ENCODE data around the gene VASH1. TPM values are rescaled to one million over a fixed set of nuclear protein-coding genes. Genes with fewer than 3 reads are reported as not detected.

VASH1 gene
- total RNA-seq, 1 donor from 2014 or later = 103 TPM

DNA sequence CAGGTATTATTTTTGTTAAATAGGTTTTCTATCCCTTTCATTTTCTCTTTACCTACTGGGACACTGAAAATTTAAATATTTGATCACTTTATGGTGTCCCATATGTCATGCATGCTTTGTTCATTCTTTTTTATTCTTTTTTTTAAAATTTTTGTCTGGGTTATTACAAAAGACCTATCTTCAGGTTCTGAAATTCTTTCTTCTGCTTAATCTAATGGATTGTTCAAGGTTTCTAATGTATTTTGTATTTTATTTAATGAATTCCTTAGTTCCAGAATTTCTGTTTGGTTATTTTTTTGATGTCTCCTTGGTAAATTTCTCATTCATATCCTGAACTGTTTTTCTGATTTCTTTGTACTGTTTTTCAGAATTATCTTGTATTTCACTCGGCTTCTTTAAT is 20.2 kb upstream of the VASH1 start:
- DNase-seq (ENCODE audit: extremely low read depth, low read depth, low spot score) = no peak

DNA sequence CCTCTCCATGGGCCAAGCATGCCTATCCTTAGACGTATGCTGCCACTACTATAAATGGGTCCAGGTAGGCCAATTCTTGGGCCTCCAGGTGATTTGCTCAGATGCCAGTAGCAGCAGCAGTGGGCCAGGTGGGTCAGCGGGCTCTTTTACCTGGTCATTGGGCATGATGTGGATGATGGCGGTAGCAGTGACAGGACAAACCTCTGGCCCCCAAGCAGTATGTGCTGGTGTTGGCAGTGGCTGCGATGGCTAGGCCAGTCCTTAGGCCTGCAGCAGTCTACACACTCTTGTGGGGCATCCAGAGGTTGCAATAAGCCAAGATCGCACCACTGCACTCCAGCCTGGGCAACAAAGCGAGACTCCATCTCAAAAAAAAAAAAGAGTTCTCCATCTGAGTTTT is 19.1 kb upstream of the VASH1 start:
- no peak for DNase-seq (ENCODE audit: extremely low read depth, low read depth, low spot score)

DNA sequence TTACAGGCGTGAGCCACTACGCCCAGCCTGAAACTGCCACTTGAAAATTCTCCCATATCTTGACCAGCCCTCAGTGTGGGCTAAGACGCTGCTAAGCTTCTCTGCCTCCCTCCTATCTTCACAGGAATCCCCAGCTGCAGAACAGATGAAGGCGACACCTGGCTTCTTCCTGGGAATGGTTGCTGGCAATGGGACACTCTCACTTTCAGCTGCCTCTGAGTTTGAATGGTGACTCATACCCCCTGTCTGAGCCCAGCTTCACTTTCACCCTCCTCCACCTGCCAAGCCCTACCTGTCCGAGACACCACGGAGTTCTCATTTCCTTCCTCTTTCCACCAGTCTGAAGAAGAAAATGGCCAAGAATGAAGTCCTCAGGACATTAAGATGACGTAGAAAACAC is 18.3 kb upstream of the VASH1 start:
- no peak for DNase-seq (ENCODE audit: extremely low read depth, low read depth, low spot score)

DNA sequence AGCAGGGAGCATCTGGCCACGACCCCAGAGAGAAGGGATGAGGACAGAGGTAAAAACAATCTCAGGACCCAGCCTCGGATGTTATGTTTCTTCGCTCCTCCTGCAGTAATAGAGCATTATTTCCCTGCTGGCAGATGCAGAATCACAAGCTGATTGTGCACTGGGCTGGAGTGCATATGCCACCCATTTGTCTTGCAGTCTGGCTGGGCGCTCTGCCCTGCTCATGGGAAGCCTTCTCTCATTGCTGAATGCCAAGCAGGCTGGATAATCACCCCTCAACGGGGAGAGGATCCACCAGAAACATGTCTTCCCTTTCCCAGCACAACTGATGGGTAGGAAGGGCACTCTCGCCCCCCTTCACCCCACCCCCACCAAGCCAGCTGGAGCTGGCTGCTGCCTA is 8.5 kb upstream of the VASH1 start:
- no peak for DNase-seq (ENCODE audit: extremely low read depth, low read depth, low spot score)

DNA sequence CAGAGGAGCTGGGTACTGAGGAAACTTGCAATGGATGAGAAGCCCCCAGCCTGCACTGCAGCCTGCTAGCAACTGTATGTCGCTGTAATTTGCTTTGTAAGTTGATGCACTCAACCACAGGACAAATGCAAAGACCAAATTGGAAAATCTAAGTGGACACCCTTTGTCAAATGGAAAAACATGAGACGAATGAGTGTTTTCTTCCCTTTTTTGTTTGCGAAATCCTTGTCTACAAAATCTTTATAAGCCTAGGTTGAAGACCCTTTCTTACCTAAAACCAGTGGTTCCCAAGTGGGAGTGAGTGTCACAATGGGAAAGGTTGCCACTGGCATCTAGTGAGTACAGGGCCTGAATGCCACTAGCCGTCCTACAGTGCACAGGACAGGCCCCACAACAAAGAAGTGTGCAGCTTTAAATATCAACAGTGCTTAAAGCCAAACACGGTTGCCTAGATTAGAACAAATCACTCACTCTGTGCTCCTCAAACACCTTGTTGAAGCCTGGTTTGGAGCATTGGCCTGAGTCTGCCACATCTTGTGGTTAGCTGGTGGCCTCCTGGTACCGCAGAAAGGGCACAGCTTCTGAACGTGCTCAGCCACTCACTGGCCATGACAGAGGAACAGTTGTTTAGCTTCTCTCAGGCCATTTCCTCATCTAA is 7.6 kb upstream of the VASH1 start:
- no peak for DNase-seq (ENCODE audit: extremely low read depth, low read depth, low spot score)

DNA sequence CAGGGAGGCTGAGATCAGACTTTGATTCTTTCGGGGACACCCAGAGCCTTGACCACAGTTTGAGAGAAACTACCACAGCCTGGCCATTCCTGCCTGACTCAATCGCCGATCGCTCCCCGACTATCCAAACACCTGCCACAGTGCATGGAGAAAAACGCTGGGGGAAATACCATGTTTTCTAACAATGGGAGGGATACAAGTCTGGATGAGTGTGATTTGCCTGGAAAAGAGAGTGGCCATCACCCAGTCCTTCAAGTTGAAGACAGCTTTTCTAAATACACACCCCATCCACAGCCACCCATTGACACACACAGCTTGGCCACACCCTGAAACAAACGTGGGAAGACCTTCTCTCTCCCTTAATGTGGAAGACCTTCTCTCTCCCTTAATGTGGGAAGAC is 6.7 kb upstream of the VASH1 start:
- no peak for DNase-seq (ENCODE audit: extremely low read depth, low read depth, low spot score)

DNA sequence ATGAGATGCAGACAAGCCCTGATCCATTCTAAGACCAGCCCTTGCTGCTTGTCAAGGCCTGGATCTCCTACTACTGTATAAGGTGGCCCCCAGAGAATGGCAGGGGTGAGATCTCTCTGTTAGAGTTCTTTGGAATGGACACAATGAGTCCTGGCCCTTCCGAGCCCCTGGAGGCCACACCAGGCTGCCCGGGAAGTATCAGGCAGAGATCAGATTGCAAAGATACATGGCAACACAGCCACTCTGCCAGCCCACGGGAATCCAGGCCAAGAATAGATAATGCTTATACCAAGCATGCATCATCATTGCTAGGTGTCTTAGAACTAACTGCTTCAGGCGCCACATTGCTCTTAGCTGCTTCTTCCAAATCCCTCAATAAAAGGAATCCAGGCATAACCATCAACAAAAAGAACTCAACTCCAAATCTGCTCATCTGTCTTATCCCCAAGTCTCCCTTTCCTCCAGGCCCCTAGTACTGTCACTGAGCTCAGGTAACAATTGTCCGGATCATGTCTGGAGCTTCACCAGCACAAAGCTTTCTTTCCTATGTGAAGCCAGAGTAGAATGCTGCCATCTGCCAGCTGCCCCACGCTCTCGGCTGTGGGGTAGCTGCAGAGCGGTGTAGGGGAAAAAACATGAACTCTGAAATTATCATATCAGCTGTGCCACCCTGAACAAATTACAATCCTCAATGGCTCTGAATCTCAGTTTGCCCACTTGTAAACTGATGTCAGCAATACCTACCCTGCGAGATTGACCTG is 5.5 kb upstream of the VASH1 start:
- no peak for DNase-seq (ENCODE audit: extremely low read depth, low read depth, low spot score)

DNA sequence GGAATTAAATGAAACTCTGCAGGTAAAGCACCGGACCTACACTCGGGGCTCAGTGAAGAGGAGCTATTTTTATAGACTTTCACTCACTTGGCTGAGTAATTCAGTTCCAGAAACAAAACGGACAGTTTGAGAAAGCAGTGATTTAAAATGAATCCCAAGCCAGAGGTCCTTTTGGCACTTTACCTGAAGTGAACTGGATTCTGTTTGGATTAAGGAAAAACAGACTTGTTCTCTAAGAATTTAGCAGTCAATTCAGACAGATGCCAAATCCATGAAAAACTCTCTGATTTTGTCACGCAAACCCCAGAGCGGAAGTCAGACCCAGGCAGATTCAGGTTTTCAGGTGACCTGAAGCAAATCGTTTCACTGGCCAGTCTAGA is 4.9 kb upstream of the VASH1 start:
- no peak for DNase-seq (ENCODE audit: extremely low read depth, low read depth, low spot score)

DNA sequence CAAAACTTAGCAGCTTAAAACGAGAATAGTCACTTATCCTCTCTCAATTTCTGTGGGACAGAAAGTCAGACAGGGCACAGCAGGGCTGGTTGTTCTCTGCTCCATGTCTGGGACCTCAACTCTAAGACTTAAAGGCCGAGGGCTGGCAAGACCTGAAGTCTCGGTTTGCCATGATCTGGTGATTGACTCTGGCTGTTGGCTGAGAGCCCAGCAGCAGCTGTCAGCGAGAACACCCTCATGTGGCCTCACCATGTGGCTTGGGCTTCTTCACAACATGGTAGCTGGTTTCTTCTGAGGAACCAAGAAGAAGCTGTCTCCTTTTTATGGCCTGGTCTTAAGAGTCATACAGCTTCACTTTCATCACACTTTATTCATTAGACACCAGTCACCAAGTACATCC is 1.7 kb upstream of the VASH1 start:
- no peak for DNase-seq (ENCODE audit: extremely low read depth, low read depth, low spot score)

DNA sequence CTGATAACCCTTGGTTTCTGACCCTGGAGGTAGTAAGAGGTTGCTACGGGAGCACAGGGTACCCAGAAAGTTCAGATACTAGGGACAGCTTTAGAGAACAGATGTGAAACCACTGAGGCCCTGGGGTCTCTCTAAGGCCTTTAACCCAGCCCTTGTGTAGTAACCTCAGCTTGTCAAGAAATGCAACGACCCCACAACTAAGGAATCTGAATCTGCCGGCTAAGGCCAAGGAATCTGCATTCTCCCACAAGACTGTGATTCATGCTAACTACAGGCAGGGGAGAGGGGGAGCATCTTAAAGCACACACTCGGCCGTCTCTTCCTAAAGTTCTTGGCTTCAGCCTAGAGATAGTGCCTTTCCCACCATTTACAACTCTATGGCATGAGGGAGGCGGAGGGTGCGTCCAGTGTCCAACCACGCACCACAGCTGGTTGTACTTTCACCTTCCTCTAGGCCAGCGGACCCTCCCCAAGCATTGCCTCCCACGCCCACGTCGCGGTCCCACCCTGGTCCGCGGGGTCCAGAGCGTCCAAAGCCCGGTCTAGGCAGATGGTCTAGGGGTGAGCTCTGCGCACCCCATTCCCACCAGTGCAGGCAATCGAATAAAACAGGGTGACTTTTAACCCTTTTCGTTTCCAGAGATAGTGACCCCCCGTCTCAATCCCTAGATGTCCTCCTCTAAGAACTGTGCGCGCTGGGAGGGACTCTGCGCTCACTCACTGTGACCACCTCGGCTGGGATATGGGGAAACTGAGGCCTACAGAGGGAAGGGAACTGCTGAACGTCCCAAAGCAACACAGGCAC is 735 bp upstream of the VASH1 start:
- DNase-seq (ENCODE audit: extremely low read depth, low read depth, low spot score) = no peak

DNA sequence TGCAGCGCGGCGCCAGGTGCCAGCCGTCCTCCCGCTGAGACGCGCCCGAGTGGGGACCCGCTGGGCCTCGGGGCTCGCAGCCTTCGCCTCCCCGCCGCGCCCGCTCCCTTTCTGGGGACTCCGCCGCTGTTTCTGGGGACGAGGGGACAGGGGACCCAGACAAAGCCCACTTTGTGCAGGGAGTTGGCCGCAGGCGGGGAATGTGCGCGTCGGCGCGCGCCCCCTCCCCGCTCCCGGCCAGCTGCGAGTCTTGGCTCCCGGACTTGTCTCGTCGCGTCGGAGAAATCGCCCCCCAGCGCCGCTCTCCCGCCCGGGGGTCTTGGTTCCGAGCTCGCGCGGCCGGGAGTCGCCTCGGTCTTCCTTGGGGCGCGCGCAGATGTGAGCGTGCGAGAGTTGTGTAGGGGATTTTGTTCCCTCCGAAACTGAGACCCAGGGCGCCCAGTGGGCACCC is 717 bp downstream of the VASH1 start:
- no peak for DNase-seq (ENCODE audit: extremely low read depth, low read depth, low spot score)

DNA sequence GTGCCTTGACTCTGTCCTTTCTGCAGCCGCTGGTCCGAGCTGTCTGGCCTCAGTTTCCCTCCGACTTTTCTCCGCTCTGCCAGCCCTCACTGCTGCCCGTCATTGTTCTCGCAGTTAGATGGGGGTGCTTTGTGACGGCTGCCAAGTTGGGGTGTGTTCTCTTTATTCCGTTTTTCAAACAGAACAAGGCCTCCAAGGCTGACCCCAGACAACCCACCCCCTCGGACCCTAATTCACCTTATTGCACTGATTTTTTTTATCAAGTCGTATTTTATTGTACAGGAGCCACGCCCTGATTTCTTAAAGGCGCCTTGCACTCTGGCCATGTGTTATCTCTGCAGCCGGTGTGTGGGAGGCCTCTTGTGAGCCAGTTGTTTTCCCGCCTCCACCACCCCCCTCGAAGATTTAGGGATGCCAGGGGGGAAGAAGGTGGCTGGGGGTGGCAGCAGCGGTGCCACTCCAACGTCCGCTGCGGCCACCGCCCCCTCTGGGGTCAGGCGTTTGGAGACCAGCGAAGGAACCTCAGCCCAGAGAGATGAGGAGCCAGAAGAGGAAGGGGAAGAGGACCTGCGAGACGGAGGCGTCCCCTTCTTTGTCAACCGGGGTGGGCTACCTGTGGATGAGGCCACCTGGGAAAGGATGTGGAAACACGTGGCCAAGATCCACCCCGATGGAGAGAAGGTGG is 1.3 kb downstream of the VASH1 start:
- DNase-seq (ENCODE audit: extremely low read depth, low read depth, low spot score) = no peak

DNA sequence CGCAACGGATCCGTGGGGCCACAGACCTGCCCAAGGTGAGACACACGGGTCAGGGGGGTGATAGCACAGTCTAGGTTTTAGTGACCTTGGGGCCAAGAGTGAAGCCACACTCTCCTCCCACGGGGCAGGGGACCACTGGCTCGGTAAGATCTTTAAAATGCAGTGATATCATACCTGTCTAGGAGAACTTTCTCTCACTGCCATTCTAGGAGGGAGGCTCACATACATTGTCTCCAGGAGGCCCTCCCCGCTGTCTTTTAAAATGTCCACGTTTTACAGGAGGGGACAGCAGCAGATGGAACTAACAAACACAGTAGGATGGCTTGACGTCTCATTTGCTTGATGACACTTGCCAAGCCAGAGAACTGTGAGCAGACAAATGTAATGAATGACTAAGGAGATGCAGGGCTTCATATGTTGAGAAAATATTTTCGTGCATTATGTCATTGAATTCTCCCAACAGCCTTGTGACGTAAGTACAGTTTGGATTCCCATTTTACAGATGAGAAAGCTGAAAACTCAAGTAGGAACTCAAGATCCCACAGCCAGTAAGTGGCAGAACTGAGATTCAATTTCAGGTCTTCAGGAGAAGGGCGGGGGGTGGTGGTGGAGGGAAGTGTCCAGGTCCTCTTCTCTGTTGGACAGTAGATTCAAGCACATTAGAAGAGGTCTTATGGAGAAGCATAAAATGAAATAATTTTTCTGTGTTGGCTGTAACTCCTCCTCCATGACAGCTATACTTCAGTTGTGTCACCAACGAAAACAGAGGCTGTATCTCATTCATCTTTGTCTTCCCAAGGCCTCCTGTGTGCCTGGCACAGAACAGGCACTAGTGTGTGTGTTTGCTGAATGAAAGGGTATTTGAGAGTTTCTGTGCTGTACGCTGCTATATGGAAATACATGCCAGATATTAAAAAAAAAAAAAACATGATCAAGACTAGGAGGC is 2.1 kb downstream of the VASH1 start:
- DNase-seq (ENCODE audit: extremely low read depth, low read depth, low spot score) = no peak

DNA sequence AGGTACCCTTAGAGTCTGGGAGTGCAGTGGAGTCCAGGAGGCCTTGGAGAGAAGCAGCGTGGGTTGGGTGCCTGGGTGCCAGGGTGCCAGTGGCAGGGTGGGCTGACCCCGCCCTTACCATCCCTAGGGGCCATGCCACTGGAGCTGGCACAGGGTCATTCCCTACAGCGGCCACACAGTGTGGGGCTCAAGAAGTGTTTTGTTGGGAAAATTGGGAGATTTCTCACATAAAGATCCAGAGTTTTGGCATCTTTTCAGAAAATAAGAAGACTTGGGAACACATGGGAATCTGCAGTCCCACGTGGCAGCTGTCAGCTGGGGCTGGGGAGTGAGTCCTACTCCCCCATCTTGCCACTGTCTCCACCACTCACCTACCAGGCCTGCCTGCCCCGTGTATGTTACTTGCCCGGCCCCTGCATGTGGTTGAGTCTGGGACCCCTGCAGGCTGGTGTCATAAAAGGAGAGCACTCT is 4.2 kb downstream of the VASH1 start:
- no peak for DNase-seq (ENCODE audit: extremely low read depth, low read depth, low spot score)

DNA sequence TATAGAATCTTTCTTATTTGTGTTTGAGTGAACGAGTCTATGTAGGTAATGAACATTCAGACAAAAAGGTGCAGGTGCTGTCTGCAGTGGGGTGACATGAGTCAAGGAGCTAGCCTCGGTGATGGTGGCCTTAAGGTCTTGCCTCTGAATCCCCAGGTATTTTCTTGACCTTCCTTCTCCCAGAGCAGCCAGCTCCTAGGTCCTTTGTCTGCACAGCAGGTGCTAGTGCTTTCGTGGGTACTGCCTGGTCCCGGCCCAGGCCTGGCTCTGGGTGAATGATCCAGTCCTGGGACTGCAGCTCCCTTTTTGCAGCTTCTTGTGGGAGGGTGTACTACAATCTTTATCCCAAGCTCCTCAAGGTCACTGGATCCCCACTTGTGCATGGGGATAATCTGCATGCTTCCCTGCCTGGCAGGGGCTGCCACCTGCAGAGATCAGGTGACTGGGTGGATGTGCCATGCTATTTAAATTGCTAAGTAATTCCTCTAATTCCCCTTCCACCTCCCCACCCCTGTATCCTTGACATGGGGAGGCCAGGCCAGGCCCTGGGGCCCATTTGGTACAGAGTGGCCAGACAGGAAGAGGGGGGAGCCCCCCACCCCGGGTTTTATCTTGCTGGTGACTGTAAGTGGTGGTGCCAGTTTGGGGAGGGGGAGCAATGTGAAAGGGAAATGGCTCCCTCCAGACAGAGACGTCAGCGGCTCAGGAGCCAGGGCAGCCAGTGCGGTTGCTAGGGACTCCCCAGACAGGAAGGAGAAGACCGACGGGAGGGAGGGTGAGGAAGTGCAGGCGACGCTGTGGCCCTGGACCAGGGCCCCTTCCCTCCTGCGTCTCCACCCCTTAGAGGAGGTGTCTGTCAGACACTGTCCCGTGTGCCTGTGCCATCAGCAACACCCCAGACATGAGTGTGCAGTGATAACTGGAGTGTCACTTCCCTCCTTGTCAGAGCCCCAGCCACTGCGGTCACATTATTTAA is 6.7 kb downstream of the VASH1 start:
- no peak for DNase-seq (ENCODE audit: extremely low read depth, low read depth, low spot score)

DNA sequence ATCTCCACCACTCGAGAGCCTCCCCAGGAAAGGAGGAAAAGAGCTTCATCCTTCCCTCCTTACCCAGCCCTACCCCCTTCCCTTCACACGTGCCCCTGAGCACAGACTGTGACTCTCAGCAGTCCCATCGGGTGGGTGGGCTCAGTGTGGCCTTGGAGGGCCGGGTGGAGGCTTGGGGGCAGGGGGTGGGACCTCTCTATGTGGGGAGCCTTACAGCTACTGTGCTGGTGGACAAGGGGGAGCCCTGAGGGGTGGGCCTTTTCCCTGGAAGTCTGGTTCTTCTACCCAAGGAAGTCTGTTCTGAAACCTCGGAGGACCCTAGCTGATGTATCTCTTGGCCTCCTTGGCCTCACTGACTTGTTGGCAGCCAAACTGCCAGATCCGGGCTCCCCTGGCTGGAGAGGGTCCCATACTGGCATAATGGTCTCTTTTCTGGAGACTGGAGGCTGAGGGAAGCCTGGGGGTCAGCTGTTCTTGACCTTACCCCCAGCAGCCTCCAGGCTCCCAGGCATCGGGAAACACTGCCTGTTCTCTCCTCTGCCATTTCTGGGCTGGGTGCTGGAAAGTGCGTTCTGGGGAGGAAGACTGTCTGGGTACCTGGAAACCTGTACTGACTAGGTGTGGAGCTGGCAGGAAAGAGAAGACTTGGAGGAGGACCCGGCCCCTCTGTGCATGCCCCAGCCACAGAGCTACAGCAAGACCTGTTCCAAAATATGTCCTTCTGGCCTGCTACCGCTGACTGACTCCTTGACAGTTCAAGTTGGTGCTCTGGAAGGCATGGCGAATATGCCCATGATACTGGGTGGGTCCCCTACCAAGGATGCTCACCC is 7.6 kb downstream of the VASH1 start:
- DNase-seq (ENCODE audit: extremely low read depth, low read depth, low spot score) = no peak

DNA sequence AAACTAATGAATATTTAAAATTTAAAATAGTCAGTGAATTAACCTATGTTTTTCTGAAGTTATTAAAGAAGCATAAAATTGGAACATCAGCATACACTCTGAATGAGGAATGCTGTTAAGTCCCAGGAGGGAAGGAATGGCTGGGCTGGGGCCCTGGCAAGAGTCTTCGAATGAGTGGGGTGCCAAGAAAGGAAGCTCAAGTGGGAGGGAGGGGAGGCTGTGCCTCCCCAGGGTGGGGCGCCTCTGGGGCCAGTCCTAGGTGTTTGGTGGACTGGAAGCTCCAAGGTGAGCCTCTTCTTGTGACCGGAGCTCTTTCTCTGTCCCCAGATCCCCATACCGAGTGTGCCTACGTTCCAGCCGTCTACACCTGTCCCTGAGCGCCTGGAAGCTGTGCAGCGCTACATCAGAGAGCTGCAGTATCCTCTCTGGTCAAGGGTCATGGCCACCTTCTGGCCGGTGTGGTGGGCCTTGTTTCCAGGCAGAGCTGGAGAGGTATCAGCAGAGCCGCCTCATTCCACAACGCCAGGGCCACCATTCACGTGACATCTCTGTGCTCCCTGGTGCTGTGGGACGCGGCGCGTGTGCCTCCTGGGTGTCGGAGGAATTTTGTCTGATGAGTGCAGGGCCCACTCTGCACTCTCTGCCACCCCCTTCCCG is 8.5 kb downstream of the VASH1 start:
- no peak for DNase-seq (ENCODE audit: extremely low read depth, low read depth, low spot score)
